Measurements from ENCODE around the gene PLXNA4.
"Not testable (repeated sequence)": the region's sequence is repeated elsewhere in the genome, so short reads cannot be mapped to it uniquely, and the experiment has no call there.

PLXNA4 gene, protein sequence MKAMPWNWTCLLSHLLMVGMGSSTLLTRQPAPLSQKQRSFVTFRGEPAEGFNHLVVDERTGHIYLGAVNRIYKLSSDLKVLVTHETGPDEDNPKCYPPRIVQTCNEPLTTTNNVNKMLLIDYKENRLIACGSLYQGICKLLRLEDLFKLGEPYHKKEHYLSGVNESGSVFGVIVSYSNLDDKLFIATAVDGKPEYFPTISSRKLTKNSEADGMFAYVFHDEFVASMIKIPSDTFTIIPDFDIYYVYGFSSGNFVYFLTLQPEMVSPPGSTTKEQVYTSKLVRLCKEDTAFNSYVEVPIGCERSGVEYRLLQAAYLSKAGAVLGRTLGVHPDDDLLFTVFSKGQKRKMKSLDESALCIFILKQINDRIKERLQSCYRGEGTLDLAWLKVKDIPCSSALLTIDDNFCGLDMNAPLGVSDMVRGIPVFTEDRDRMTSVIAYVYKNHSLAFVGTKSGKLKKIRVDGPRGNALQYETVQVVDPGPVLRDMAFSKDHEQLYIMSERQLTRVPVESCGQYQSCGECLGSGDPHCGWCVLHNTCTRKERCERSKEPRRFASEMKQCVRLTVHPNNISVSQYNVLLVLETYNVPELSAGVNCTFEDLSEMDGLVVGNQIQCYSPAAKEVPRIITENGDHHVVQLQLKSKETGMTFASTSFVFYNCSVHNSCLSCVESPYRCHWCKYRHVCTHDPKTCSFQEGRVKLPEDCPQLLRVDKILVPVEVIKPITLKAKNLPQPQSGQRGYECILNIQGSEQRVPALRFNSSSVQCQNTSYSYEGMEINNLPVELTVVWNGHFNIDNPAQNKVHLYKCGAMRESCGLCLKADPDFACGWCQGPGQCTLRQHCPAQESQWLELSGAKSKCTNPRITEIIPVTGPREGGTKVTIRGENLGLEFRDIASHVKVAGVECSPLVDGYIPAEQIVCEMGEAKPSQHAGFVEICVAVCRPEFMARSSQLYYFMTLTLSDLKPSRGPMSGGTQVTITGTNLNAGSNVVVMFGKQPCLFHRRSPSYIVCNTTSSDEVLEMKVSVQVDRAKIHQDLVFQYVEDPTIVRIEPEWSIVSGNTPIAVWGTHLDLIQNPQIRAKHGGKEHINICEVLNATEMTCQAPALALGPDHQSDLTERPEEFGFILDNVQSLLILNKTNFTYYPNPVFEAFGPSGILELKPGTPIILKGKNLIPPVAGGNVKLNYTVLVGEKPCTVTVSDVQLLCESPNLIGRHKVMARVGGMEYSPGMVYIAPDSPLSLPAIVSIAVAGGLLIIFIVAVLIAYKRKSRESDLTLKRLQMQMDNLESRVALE (N-terminal part only)

DNA sequence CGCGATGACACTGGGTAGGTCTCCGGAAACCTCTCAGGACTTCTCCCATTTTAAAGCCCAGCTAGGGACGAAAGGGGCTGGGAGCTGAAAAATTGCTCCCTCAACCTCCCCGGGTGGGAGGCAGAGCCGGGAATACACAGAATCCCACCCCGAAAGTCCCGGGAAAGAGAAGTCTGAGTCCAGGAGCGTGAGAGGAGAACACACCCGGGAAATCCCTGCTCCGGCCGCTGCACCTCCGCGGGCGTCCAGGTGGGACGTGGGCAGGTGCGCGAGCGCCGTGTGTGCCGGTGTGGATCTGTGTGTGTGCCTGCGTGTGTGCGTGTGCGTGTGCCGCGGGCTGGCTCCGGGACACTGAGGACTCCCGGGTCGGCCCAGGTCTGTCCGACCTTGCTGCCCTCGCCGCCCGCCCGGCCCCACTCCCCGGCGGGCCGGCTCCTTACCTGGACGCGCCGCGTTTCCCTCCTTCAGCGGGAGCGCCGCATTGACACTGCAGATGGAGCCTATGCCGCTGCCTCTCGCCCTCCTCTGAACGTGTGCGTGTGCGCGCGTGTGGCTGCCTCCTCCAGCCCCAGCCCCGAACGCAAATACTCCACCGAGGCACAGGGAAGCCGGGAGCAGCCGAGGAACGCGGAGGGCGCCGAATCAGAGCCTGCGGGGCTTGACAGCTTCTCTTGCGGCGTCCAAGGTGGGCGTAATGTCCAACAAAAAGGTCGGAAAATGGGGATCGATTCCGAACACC, at the start of gene PLXNA4:
TSS of gene PLXNA4 (minus strand) at position 489 of the 739 bp plus-strand sequence. CDS start 67,777 bp downstream, outside the sequence.
- no peak for DNase-seq (ENCODE audit: low read depth in 4 of 4, low spot score in 1 of 4)

- no peak for DNase-seq (ENCODE audit: low read depth in 4 of 4, low spot score in 1 of 4)
Observed at GRCh38 chr7:132625651-132626050, 49.4 kb upstream of the PLXNA4 start.

DNA sequence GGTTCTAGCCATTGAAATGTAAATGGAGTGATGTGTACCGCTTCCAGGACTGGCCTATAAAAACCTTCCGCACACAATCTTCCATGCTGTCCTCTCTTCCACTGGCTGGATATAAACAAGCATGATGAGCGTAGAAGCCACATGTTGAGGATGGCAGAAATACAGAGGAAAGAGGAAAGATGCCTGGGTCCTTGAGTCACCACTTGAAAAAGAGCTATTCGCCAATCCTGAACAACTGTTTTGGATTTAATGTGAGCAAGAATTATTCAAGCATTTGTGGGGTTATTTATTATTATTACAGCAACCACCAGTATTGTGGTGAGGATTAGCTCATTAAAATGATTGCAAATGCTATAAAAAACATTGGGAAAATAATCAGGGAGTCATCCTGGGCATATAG, 45.8 kb upstream of the PLXNA4 start:
- DNase-seq (ENCODE audit: low read depth in 4 of 4, low spot score in 1 of 4), result no peak

GRCh38 chr7:132619967-132620366, 43.7 kb upstream of the PLXNA4 start:
- no peak for DNase-seq (ENCODE audit: low read depth in 4 of 4, low spot score in 1 of 4)

DNA sequence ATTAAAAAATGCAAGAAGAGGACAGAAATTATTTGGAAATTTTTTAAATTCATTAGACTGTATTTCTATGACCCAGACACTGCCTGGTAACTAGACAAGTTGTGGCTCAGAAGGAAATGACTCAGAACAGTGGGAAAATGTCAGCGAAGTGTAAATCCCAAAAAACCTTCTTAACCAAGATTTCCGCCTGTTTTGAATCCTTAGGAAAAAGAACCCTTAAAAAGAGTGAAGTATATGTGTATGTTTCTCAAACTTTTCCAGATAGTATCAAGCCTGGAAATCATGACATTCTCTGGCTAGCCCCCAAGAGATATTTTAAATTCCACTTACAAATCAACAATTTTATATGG, 42.7 kb upstream of the PLXNA4 start:
- no peak for DNase-seq (ENCODE audit: low read depth in 4 of 4, low spot score in 1 of 4)

GRCh38 chr7:132618271-132618955, 42.1 kb upstream of the PLXNA4 start:
- no peak for DNase-seq (ENCODE audit: low read depth in 4 of 4, low spot score in 1 of 4)

DNA sequence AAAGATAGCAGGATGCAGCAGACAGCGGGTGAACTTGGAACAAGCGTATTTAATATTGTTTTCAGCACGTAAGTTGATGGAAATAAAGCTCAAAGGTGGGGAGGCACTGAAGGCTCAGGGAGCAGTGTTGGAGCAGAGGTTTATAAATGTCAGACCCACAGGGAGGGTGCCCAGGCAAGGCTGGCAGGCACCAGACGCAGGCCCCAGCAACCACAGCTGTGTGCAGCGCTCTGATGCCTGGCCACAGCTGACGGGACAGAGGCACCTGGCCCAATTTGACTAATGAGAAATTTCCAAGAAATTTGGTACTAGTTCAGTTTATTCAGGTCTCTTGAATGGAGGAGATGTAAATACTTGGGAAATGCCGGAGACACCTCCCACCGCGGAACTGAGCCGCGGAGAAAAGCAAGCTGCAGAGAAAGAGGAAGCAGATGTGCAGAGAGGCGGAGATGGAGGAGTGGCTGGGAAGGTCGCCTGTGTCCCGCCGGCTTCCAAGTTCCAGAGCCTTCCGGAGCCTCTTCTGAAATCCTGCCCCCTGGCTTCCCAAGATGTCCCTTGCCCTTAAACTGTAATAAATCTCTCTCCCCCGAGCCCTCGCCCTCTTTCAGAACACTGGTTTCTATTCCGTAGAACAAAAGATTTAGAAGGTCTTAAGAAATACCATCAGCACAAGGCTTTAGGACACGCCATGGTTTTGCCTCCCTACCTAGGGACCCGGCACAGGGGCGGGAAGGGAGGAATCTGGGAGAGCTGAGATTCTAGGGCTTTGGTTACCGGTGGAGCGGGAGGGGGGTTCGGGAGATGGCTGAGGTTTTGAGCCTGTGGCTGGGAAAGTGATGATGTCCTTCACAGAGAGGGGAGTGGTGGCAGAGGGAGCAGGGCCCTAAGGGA, 38.4 kb upstream of the PLXNA4 start:
- DNase-seq (ENCODE audit: low read depth in 4 of 4, low spot score in 1 of 4), result no peak

- DNase-seq (ENCODE audit: low read depth in 4 of 4, low spot score in 1 of 4), result no peak
Observed at GRCh38 chr7:132613737-132614136, 37.5 kb upstream of the PLXNA4 start.

- DNase-seq (ENCODE audit: low read depth in 4 of 4, low spot score in 1 of 4), result no peak
Observed at GRCh38 chr7:132610995-132611394, 34.7 kb upstream of the PLXNA4 start.

DNA sequence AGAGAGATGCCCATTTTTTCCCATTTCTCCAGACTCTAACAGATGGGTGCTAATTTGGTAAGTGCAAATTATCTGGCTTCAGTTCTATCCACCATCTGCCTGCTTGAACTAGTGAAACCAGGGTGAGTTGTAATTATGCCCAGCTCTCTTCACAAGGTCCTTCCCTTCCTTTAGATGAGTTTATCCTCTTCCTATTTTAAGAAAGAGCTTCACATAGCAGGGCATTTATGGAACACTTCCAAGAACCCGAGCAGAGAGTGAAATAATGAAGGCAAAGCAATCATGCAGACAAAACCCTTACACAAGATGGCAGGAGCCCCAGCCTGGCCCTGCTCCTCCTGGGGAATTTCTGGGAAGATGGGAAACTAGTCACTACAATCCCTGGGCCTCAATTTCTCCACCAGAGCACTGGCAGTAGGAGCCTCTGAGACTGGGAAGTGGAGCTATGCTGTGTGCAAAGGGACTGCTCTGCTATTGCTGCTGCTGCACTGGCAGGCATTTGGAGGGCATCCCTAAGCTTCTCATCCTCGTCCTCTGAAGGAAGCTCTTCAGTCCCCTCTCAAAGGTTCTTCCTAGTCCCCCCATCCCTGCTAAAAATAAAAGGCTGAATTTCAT, 33.7 kb upstream of the PLXNA4 start:
- DNase-seq (ENCODE audit: low read depth in 4 of 4, low spot score in 1 of 4), result no peak

GRCh38 chr7:132609222-132609621, 33.0 kb upstream of the PLXNA4 start:
- DNase-seq (ENCODE audit: low read depth in 4 of 4, low spot score in 1 of 4), result no peak

- no peak for DNase-seq (ENCODE audit: low read depth in 4 of 4, low spot score in 1 of 4)
Observed at GRCh38 chr7:132608523-132608922, 32.3 kb upstream of the PLXNA4 start.

DNA sequence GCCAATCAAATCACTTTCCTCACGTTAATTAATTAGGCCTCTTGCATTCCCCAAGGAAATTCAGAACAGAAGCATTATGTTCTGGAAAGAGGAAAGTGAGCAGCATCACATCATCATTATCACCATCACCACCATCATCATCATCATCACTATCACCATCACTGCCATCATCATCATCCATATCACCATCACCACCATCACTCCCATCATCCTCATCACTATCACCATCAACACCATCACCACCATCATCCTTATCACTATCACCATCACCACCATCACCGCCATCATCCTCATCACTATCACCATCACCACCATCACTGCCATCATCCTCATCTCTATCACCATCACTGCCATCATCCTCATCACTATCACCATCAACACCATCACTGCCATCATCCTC, 31.4 kb upstream of the PLXNA4 start:
- DNase-seq (ENCODE audit: low read depth in 4 of 4, low spot score in 1 of 4), result no peak

DNA sequence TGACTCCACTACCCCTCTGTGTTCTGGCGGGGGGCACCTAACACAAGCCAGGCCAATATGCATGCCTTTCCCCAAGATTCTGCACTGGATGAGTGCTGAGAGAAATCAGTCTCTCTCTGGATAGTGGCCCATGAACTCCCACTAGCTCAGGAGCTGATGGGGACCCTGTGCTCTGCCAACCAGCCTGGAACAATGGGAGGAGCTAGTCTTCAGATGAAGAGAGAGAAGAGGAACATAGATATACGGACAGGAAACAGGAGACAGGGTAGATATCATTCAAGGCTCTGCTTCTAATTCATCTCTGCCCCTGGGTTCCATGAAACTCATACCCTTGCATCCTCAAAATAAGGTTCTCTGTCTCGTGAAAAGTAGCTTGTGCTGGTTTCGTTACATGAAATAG, 27.9 kb upstream of the PLXNA4 start:
- DNase-seq (ENCODE audit: low read depth in 4 of 4, low spot score in 1 of 4), result no peak

GRCh38 chr7:132603220-132603833, 27.1 kb upstream of the PLXNA4 start:
- no peak for DNase-seq (ENCODE audit: low read depth in 4 of 4, low spot score in 1 of 4)

GRCh38 chr7:132601783-132602182, 25.5 kb upstream of the PLXNA4 start:
- DNase-seq (ENCODE audit: low read depth in 4 of 4, low spot score in 1 of 4), result no peak

GRCh38 chr7:132596588-132596987, 20.3 kb upstream of the PLXNA4 start:
- no peak for DNase-seq (ENCODE audit: low read depth in 4 of 4, low spot score in 1 of 4)

GRCh38 chr7:132594741-132595140, 18.5 kb upstream of the PLXNA4 start:
- DNase-seq (ENCODE audit: low read depth in 4 of 4, low spot score in 1 of 4), result not testable (repeated sequence)

Measured in stimulated activated CD4-positive, alpha-beta T cell treated with anti-CD3 and anti-CD28 coated beads, Interleukin-1b, Interleukin-23, amount 100 ng/mL, for 24 hours (primary cell).